Calu3 (cell line): ENCODE results near the gene MEGF9. TPM values are rescaled to one million over a fixed set of nuclear protein-coding genes. Genes with fewer than 3 reads are reported as not detected.
A peak's percentile ranks its signal among the peaks of the same experiment; 100 is the strongest.

Source experiments
- BruUV-seq: library from RNA; stranded (reverse); fragments of 400-500 nt; replicated peaks from 2 replicates; lab custom pipeline; 2021; lab: Mats Ljungman, UMichigan
- CTCF ChIA-PET: fragments of 300-600 bp; sonication (Branson Sonifier 250); formaldehyde crosslinking; loops from one replicate; lab custom pipeline; 2022; ENCODE audit warnings: antibody characterized with exemption; lab: Charles Lee
- DNase-seq: peaks from one replicate; pipeline ENCODE4 v3.0.0; 2022
- H3K27ac Mint-ChIP-seq: one replicate; pipeline ENCODE4 v1.8.0; 2022; ENCODE audit warnings: mixed read lengths; ENCODE audit not compliant: unreplicated experiment
- H3K27me3 Mint-ChIP-seq: one replicate; pipeline ENCODE4 v1.8.0; 2022; ENCODE audit warnings: mixed read lengths; ENCODE audit not compliant: unreplicated experiment
- H3K36me3 Mint-ChIP-seq: one replicate; pipeline ENCODE4 v1.8.0; 2022; ENCODE audit warnings: mild to moderate bottlenecking, moderate library complexity, mixed read lengths; ENCODE audit not compliant: insufficient read depth, unreplicated experiment
- H3K4me1 Mint-ChIP-seq: one replicate; pipeline ENCODE4 v1.8.0; 2022; ENCODE audit warnings: mild to moderate bottlenecking, low read depth, mixed read lengths; ENCODE audit not compliant: unreplicated experiment
- H3K4me3 Mint-ChIP-seq: one replicate; pipeline ENCODE4 v1.8.0; 2022; ENCODE audit warnings: mild to moderate bottlenecking, low read depth, moderate library complexity, mixed read lengths; ENCODE audit not compliant: unreplicated experiment
- H3K9me3 Mint-ChIP-seq: one replicate; pipeline ENCODE4 v1.8.0; 2022; ENCODE audit warnings: low read depth, mixed read lengths; ENCODE audit not compliant: unreplicated experiment
- CTCF ChIP-seq: fragments of 200-600 bp; IDR thresholded peaks from one replicate; pipeline ENCODE4 v1.8.0; 2022; ENCODE audit warnings: antibody characterized with exemption; ENCODE audit not compliant: unreplicated experiment
- intact Hi-C: fragments of 100-400 bp; cut with micrococcal nuclease; formaldehyde crosslinking; loops from one replicate; pipeline ENCODE4 v1.10.0; 2022; ENCODE audit not compliant: unreplicated experiment
- total RNA-seq: library from RNA; stranded (reverse); gene quantifications from 2 replicates; pipeline ENCODE4 v1.2.3, GENCODE V29; 2022

The MEGF9 gene
- total RNA-seq, 1 experiment from 2014 or later: 7.1 TPM

GRCh38 chr9:120708526-120709224, 5.6 kb downstream of the MEGF9 start:
- intact Hi-C loops: no loop called here
- no TSS peak for BruUV-seq
- Mint-ChIP-seq H3K27me3 (no peaks in the 10 kb centered on the region), H3K9me3 (no peaks in the 10 kb centered on the region), H3K4me3 (peak overlapping the region; percentile 66), H3K27ac (no peak overlapping the region), H3K4me1 (peaks cover 29% of the 10 kb centered on the region), H3K36me3 (peaks cover 8% of the 10 kb centered on the region)
- DNase-seq: no peak
- CTCF ChIA-PET: no interaction called here
- no peak for TF ChIP-seq CTCF

- no peak overlapping the region for H3K27ac Mint-ChIP-seq
Measured at GRCh38 chr9:120707170-120707569, 7.1 kb downstream of the MEGF9 start.

GRCh38 chr9:120705174-120705573, 9.1 kb downstream of the MEGF9 start:
- no peaks in the 10 kb centered on the region for H3K9me3 Mint-ChIP-seq
- no peaks in the 10 kb centered on the region for H3K27me3 Mint-ChIP-seq
- H3K4me1 Mint-ChIP-seq: peaks cover 14% of the 10 kb centered on the region
- no peak for DNase-seq
- CTCF ChIA-PET: no interaction called here
- intact Hi-C loops: no loop called here
- TF ChIP-seq CTCF: no peak
- H3K4me3 Mint-ChIP-seq: no peak overlapping the region
- H3K36me3 Mint-ChIP-seq: no peaks in the 10 kb centered on the region
- no TSS peak for BruUV-seq
- no peak overlapping the region for H3K27ac Mint-ChIP-seq

More at GRCh38 chr9:120707170-120707569, 7.1 kb downstream of the MEGF9 start:
- intact Hi-C loops: no loop called here
- no TSS peak for BruUV-seq
- no peaks in the 10 kb centered on the region for H3K9me3 Mint-ChIP-seq
- CTCF ChIA-PET: interaction anchor here (0.6 kb wide), 1 partner anchor 231 kb away, joined by 7 read pairs; no protein-coding TSS in a partner anchor
- no peaks in the 10 kb centered on the region for H3K36me3 Mint-ChIP-seq
- peaks cover 23% of the 10 kb centered on the region for H3K4me1 Mint-ChIP-seq
- H3K4me3 Mint-ChIP-seq: no peak overlapping the region
- TF ChIP-seq CTCF: no peak
- no peaks in the 10 kb centered on the region for H3K27me3 Mint-ChIP-seq
- DNase-seq: no peak

- Mint-ChIP-seq H3K4me3 (no peak overlapping the region), H3K27ac (no peak overlapping the region), H3K27me3 (no peaks in the 10 kb centered on the region), H3K36me3 (no peaks in the 10 kb centered on the region), H3K4me1 (peaks cover 32% of the 10 kb centered on the region), H3K9me3 (no peaks in the 10 kb centered on the region)
- intact Hi-C loops: no loop called here
- no peak for TF ChIP-seq CTCF
- no peak for DNase-seq
- no TSS peak for BruUV-seq
- CTCF ChIA-PET: no interaction called here
Measured at GRCh38 chr9:120702075-120702474, 12.2 kb downstream of the MEGF9 start.
